ENCODE results near the gene PDE6B.

PDE6B gene

GRCh38 chr4:718460-718859 is 93.1 kb downstream of the PDE6B start:
- no peaks in the 10 kb centered on the region for H3K9me3 ChIP-seq (ENCODE audit: control insufficient read depth, insufficient read depth, low read length)
- H3K4me3 ChIP-seq (ENCODE audit: low read depth, low read length): no peak overlapping the region
- no peaks in the 10 kb centered on the region for H3K27me3 ChIP-seq (ENCODE audit: control insufficient read depth, insufficient read depth, low read length)
- H3K9ac ChIP-seq (ENCODE audit: low read depth, low read length): no peak overlapping the region
- H3K4me1 ChIP-seq (ENCODE audit: control insufficient read depth, insufficient read depth, low read length): no peaks in the 10 kb centered on the region
- peaks cover 7% of the 10 kb centered on the region for H3K36me3 ChIP-seq (ENCODE audit: control insufficient read depth, insufficient read depth, low read length)

Measured in iPS-15b (cell line).